H1 (cell line): ENCODE measurements around the gene SLC2A4. TPM values are rescaled to one million over a fixed set of nuclear protein-coding genes. Genes with fewer than 3 reads are reported as not detected.

Source experiments
- ATF3 ChIP-seq: IDR thresholded peaks from 2 replicates; pipeline ENCODE4 v1.6.1; 2011; ENCODE audit warnings: low read depth, mild to moderate bottlenecking, low read length; ENCODE audit not compliant: insufficient read depth
- BACH1 ChIP-seq: IDR thresholded peaks from 2 replicates; pipeline ENCODE4 v1.6.1; 2012; ENCODE audit warnings: low read length, improper control_type of control experiment
- BCL11A ChIP-seq, 2 experiments: IDR thresholded peaks; one replicate each; pipeline ENCODE4 v1.6.1; 2011; ENCODE audit warnings: low read depth in 2 of 2, low read length in 2 of 2, mild to moderate bottlenecking in 2 of 2
- BRCA1 ChIP-seq: IDR thresholded peaks from 2 replicates; pipeline ENCODE4 v1.6.1; 2012; ENCODE audit warnings: low read depth, low read length, improper control_type of control experiment
- CBX5 ChIP-seq: fragments of 300-800, 300-1000 bp; sonication (generic); IDR thresholded peaks from 2 replicates; pipeline ENCODE4 v1.7.1; 2016; ENCODE audit warnings: antibody characterized with exemption, low read length, low read depth
- CHD1 ChIP-seq: IDR thresholded peaks from 2 replicates; pipeline ENCODE4 v1.6.1; 2012; ENCODE audit warnings: low read depth, low read length, improper control_type of control experiment
- CREB1 ChIP-seq: IDR thresholded peaks from 2 replicates; pipeline ENCODE4 v1.6.1; 2012; ENCODE audit warnings: inconsistent platforms
- E2F6 ChIP-seq: IDR thresholded peaks from 2 replicates; pipeline ENCODE4 v1.6.1; 2012; ENCODE audit warnings: inconsistent platforms
- FOSL1 ChIP-seq: IDR thresholded peaks from 2 replicates; pipeline ENCODE4 v1.6.1; 2011; ENCODE audit warnings: mild to moderate bottlenecking, low read depth, low read length, moderate library complexity; ENCODE audit not compliant: insufficient read depth
- JUN ChIP-seq: IDR thresholded peaks from 2 replicates; pipeline ENCODE4 v1.6.1; 2011; ENCODE audit warnings: low read depth, mild to moderate bottlenecking, improper control_type of control experiment, low read length
- MAFK ChIP-seq: IDR thresholded peaks from 2 replicates; pipeline ENCODE4 v1.6.1; 2012; ENCODE audit warnings: low read depth, mild to moderate bottlenecking, improper control_type of control experiment, low read length
- MAX ChIP-seq: IDR thresholded peaks from 2 replicates; pipeline ENCODE4 v1.6.1; 2012; ENCODE audit warnings: inconsistent platforms
- PHF8 ChIP-seq: fragments of 200-600 bp; sonication (generic); conservative IDR thresholded peaks from 2 replicates; pipeline ENCODE4 v1.7.1; 2012; ENCODE audit warnings: low read depth, mild to moderate bottlenecking, inconsistent platforms, low read length, moderate library complexity
- RXRA ChIP-seq: IDR thresholded peaks from 2 replicates; pipeline ENCODE4 v1.6.1; 2011; ENCODE audit warnings: low read depth, mild to moderate bottlenecking, low read length, moderate library complexity; ENCODE audit not compliant: insufficient read depth
- SIRT6 ChIP-seq: IDR thresholded peaks from one replicate; pipeline ENCODE4 v1.7.1; 2012; ENCODE audit warnings: low read length, inconsistent platforms
- SIX5 ChIP-seq: IDR thresholded peaks from 2 replicates; pipeline ENCODE4 v1.6.1; 2011; ENCODE audit warnings: mild to moderate bottlenecking, low read depth, low read length
- SP2 ChIP-seq: IDR thresholded peaks from 2 replicates; pipeline ENCODE4 v1.6.1; 2012; ENCODE audit warnings: mild to moderate bottlenecking, low read length, inconsistent platforms
- TCF12 ChIP-seq: IDR thresholded peaks from 2 replicates; pipeline ENCODE4 v1.6.1; 2011; ENCODE audit warnings: low read depth, mild to moderate bottlenecking, low read length
- TEAD4 ChIP-seq: IDR thresholded peaks from 2 replicates; pipeline ENCODE4 v1.6.1; 2012; ENCODE audit warnings: low read depth, low read length, inconsistent platforms, mixed read lengths
- polyA plus RNA-seq, 7 experiments: library from polyadenylated mRNA; depleted of rRNA in 3 of 7; stranded (reverse) in 5 of 7; unstranded in 2 of 7; fragments of >200 nt in 5 of 7; fragments of 200-250 nt in 2 of 7; gene quantifications; 1 replicate in 5 of 7; 2 replicates in 1 of 7; 4 replicates in 1 of 7; pipeline versions ENCODE4 v1.2.1 to v1.2.3, GENCODE V29; 2011 to 2013; ENCODE audit warnings: missing spikeins in 2 of 7, mixed read lengths in 2 of 7
- total RNA-seq: library from RNA; stranded (reverse); fragmentation: NEBNext Ultra II Directional; extraction: Animal tissue kit (Norgen Biotek cat#: 25700); gene quantifications from 2 replicates; pipeline ENCODE4 v1.2.1, GENCODE V29; 2021
- TF ChIP-seq, protein P1 (sequence below), 3 experiments: IDR thresholded peaks; 1 replicate in 2 of 3; 2 replicates in 1 of 3; pipeline versions ENCODE4 v1.5.1 to v1.6.1; 2011; ENCODE audit warnings: low read length in 3 of 3, mild to moderate bottlenecking in 3 of 3, inconsistent platforms in 2 of 3, low read depth in 1 of 3, moderate library complexity in 1 of 3; ENCODE audit not compliant: insufficient read depth in 1 of 3; ENCODE audit errors: control extremely low read depth in 1 of 3

SLC2A4 gene
- total and polyA plus RNA-seq, 2 of the 8 experiments (the other 6 are each of a cell fraction or from before 2014, with no cell fraction given): 5.7 to 6.9 TPM

- TF ChIP-seq PHF8 (peak; percentile 84), BACH1 (no peak), CBX5 (no peak), CREB1 (peak; percentile 67), SP2 (no peak), MAFK (no peak), TCF12 (no peak), BCL11A (IDR thresholded peaks at IDR 0.05; ENCODE audit: low read depth in 2 of 2, low read length in 2 of 2) (no peak), BRCA1 (no peak), SIX5 (no peak), MAX (peak; percentile 93), RXRA (no peak), E2F6 (peak; percentile 78), SIRT6 (no peak), CHD1 (no peak), TEAD4 (peak; percentile 17; the same call in 1 of the 2 replicates), JUN (no peak), FOSL1 (no peak), ATF3 (peak; percentile 99)
- TF ChIP-seq, protein P1, sequence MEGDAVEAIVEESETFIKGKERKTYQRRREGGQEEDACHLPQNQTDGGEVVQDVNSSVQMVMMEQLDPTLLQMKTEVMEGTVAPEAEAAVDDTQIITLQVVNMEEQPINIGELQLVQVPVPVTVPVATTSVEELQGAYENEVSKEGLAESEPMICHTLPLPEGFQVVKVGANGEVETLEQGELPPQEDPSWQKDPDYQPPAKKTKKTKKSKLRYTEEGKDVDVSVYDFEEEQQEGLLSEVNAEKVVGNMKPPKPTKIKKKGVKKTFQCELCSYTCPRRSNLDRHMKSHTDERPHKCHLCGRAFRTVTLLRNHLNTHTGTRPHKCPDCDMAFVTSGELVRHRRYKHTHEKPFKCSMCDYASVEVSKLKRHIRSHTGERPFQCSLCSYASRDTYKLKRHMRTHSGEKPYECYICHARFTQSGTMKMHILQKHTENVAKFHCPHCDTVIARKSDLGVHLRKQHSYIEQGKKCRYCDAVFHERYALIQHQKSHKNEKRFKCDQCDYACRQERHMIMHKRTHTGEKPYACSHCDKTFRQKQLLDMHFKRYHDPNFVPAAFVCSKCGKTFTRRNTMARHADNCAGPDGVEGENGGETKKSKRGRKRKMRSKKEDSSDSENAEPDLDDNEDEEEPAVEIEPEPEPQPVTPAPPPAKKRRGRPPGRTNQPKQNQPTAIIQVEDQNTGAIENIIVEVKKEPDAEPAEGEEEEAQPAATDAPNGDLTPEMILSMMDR (IDR thresholded peaks at IDR 0.05; ENCODE audit: control extremely low read depth in 1 of 3, insufficient read depth in 1 of 3, low read depth in 1 of 3, low read length in 3 of 3): no peak
These were observed 47.2 kb upstream of the SLC2A4 start, which contains the start of gene DVL2 (continued) for GRCh38 chr17:7234083-7234951.
